Measurements from ENCODE around the gene SLC37A2.
A peak's percentile ranks its signal among the peaks of the same experiment; 100 is the strongest.
"Not testable (repeated sequence)": the region's sequence is repeated elsewhere in the genome, so short reads cannot be mapped to it uniquely, and the experiment has no call there.

SLC37A2 gene

DNA sequence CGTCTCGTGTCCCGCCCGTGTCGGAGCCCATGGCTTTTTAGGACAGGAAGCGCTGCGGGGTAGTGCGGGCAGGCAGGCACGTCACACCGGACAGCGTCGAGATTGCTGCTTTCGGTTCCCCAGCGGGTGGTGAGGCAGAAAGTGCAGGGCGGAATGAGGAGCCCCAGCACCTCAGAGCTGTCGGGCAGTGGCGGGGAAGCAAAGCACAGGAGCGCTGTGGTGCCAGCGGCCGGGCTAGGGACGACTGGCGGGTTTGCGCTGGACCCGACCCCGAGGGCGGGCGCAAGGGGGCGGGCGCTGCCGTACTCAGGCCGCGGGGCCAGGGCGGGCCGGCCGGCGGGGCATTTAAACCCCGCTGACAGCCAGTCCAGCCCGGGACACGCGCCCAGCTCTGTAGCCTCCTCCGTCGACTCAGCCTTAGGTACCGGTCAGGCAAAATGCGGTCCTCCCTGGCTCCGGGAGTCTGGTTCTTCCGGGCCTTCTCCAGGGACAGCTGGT is at the start of gene SLC37A2:
Gene SLC37A2, plus strand, starts transcription at position 375 of the 498 bp plus-strand sequence. Its CDS starts 63 bp downstream, at position 438.
- DNase-seq (ENCODE audit: low read depth), result no peak

DNA sequence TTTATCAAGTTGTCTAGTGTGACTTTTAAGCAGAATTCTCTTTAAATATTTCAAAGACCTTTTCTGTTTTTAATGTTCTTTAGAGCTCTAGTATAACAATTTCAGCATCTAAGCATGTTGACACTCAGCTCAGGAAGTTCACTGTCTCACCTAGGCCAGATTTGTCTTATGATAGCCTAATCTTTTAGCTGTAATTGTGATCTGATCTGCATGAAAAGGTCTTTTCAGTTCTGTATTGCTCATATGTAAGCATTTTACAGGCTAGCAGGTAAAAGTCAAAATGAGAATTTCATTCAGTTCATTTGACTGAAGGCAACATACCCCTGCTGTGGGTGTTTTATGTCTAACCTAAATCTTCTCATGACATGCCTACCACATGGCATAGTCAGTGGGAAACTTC is 46.7 kb upstream of the SLC37A2 start:
- DNase-seq (ENCODE audit: low read depth), result no peak

- no peak for DNase-seq (ENCODE audit: low read depth)
These were observed 42.8 kb upstream of the SLC37A2 start for GRCh38 chr11:125020342-125020741.

DNA sequence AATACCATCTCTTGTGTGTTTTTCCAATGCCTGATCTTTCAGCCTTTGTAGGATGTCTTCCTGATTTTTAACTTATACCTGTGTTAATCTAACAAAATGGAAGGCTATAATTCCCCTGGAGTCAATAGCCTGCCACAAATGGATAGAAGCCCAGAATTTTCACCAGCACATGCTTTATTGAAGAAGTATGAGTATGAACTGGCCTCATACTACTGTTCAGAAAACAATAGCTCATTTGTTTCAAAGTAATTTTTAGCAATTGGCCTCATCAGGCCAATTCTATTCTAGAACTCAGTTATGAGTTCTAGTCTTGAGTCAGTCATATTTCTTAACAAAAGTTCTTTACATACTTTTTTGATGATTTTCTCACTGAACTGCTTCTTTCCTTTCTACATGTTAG is 40.6 kb upstream of the SLC37A2 start:
- DNase-seq (ENCODE audit: low read depth), result no peak

GRCh38 chr11:125025968-125026367 is 37.1 kb upstream of the SLC37A2 start:
- DNase-seq (ENCODE audit: low read depth), result no peak

GRCh38 chr11:125029431-125029830 is 33.7 kb upstream of the SLC37A2 start:
- DNase-seq (ENCODE audit: low read depth), result not testable (repeated sequence)

DNA sequence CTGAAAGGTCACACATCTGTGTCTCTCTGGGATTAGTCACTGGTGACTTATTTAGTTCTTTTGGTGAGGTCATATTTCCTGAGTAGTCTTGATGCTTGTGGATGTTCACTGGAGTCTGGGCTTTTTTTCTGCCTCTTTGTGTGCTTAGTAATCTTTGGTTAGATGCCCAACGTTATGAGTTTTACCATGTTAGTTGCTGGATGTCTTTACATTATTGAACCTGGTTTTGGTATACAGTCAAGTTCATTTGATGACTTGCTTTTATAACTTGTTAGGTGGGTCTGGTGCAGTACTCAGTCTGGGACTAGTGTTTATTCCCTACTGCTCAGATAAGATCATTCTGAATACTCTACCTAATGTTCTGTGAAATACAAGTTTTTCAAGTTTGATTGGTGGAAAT is 26.2 kb upstream of the SLC37A2 start:
- no peak for DNase-seq (ENCODE audit: low read depth)

DNA sequence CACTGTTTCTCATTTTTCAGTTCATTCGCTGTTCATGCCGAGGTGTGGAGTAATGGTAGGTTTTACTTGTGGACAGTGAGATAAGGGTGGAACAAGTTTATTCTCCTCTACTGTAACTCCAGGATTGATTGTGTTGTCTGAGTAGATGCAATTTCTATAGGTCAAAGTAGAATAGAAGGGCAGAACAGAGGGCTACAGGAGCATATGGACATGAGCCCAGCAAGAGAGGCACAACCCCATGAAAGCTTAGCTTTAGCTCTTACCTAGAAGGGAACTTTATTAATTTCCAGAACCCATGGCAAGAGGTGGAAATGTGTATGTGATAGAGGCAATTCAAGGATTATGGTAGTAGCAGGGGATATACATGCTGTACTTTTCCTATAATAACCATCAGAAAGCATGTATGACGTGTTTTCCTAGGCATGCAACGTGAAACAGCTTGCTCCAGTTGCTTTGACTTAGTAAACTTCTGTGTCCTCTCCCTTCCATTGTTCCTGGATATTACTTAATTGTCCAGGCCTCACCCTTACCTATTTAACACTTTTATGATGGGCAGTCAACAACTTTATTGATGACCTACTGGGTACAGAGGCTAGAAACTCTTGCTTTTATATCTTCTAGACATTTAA is 13.8 kb upstream of the SLC37A2 start:
- DNase-seq (ENCODE audit: low read depth), result no peak

GRCh38 chr11:125052047-125052446 is 11.1 kb upstream of the SLC37A2 start:
- no peak for DNase-seq (ENCODE audit: low read depth)

- no peak for DNase-seq (ENCODE audit: low read depth)
These were observed 9.9 kb upstream of the SLC37A2 start for GRCh38 chr11:125053167-125053566.

- DNase-seq (ENCODE audit: low read depth), result no peak
These were observed 7.9 kb upstream of the SLC37A2 start for GRCh38 chr11:125055107-125055715.

DNA sequence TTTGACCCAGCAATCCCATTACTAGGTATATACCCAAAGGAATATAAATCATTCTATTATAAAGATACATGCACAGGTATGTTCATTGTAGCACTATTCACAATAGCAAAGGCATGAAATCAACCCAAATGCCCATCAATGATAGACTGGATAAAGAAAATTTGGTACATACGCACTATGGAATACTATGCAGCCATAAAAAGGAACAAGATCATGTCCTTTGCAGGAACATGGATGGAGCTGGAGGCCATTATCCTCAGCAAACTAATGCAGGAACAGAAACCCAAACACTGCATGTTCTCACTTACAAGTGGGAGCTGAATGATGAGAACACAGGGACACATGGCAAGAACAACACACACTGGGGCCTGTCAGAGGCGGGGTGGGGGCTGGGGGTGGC is 7.0 kb upstream of the SLC37A2 start:
- not testable (repeated sequence) for DNase-seq (ENCODE audit: low read depth)

DNA sequence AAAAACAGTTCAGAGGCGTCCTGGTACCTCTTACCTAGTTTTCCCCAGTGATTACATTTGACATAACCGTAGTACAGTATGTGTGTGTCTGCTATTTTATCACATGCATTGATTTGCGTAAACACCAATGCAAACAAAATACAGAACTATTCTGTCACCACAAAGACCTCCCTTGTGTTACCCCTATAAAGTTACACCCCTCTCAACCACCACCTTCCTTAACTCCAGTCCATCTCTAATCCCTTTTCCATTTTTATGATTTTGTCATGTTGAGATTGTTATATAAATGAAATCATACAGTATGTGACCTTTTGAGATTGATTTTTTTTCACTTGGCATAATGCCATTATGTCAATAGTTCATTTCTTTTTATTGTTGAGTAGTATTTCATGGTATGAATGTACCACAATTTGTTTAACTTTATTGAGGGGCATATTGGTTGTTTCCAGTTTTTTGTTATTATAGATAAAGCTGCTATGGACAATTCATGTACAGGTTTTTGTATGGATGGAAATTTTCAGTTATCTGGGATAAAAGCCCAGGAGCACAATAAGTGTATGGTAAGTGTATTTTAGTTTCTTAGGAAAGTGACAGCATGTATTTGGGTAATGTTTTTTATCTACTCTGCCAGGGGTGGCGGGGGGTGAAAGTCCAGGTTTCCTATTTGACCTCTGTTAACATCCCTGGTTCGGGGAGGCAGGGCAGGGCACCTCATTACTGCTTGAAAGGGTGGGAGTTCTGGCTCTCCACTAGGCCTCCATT is 6.0 kb upstream of the SLC37A2 start:
- DNase-seq (ENCODE audit: low read depth), result no peak

GRCh38 chr11:125057693-125058016 is 5.5 kb upstream of the SLC37A2 start:
- no peak for DNase-seq (ENCODE audit: low read depth)

DNA sequence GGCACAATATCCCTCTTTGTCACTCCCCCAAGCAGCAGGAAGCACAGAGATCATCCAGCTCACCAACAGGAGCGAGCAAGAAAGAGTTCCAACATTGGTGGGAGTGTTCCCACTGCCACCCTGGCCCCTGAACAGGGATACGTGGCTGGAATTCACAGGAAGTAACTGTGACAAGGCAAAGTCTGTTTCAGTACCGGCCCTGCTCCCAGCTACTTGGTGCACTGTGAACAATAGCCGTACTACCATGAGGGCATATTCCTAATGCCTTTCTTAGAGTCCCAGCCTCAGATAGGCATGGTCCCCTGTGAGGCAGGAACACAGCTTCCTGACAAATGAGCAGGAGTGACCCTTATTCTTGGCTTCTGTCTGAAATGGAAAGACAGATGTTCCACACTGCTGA is 1.8 kb upstream of the SLC37A2 start:
- no peak for DNase-seq (ENCODE audit: low read depth)

DNA sequence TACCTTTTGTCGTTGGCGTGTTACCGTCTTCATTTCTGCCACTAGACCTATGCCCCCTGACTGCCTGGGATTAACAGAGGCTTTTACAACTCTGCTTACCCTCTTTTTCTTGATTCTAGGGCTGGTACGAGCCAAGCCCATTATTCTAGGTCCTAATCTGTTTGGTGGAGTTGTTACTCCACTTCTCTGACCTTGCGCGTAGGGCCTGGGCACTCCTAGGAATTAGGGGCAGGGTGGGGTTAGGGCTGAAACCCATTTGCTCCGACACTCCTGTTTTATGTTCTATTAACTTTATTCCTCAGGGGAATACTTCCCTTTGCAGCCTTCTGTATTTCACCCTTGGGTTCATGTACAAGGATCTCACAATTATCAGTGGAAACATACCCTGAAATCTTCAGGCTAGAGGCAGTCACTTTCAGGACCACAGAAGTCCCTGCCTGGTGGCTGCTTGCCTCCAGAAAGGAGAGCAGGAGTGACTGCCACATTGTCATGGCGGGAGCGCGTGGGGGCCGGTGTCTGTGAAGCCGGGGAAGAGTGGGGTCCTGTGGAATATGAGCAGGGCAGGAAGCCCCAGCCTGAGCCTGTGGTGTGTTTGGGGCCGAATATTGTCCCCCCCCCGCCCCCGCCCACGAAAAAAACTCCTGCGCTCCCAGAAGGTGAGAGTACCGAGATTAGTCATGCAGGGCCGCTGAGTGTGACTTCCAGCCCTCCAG is 731 bp upstream of the SLC37A2 start:
- no peak for DNase-seq (ENCODE audit: low read depth)

DNA sequence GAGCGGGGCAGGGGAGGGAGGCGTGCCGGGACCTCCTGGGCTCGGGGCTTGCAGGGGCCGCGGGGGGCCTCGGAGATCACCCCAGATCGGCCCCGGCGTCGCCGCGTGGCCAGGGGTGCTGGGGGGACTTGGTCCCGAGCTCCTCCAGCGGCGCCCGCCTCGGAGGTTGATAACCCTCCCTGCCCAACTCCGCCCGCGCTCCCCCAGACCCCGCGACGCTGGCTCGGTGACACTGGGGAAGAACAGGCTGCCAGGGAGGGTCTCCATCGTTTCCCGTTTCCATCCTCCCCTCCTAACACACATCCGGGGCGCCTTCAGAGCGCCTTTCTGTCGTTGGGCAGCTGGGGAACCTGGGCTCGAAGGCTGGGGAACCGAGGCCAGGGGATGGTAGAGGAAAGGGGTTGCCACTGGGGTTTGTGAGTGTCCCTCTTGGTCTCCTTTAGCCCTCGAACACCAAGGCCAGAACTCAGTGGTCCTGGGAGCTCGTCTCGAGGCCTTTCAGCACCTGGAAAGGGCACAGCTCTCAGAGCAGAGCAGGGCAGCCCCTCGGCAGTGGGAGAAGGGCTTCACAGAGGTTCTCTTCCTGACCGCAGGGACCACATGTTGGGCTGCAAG is 431 bp downstream of the SLC37A2 start:
- DNase-seq (ENCODE audit: low read depth), result no peak

- DNase-seq (ENCODE audit: low read depth), result no peak
These were observed 965 bp downstream of the SLC37A2 start for GRCh38 chr11:125064070-125064469.

DNA sequence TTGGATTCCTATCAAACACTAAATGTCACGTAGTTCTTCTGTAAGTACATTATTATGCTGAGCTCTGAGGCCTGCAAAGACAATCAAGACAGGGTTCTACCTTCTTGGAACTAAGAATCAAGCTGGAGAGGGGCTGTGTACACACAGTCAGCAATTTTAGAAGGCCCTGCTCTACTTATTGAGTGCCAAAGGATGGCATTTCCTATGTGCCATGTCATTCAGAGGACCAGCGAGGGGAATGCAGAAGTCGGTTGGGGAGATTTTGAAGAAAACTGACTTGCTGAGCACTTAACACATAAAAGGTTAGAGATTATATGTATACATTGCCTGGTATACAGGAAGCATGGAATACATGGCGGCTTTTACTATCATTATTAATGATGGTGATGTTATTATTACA is 5.3 kb downstream of the SLC37A2 start:
- no peak for DNase-seq (ENCODE audit: low read depth)

GRCh38 chr11:125069008-125069407 is 5.9 kb downstream of the SLC37A2 start:
- DNase-seq (ENCODE audit: low read depth), result no peak

GRCh38 chr11:125069796-125070195 is 6.7 kb downstream of the SLC37A2 start:
- peak; percentile 15 for DNase-seq (ENCODE audit: low read depth)

GRCh38 chr11:125070699-125071254 is 7.7 kb downstream of the SLC37A2 start:
- peak; percentile 57 for DNase-seq (ENCODE audit: low read depth)
